ENCODE data around the gene DCHS1. TPM values are rescaled to one million over a fixed set of nuclear protein-coding genes. Genes with fewer than 3 reads are reported as not detected.

DCHS1 gene
- total RNA-seq, 3 donors from 2014 or later: 7.2 to 18.0 (median 13.8) TPM

GRCh38 chr11:6604081-6604626, 51.5 kb downstream of the DCHS1 start:
- H3K27me3 ChIP-seq: no peaks in the 10 kb centered on the region
- H3K36me3 ChIP-seq: peaks cover 16% of the 10 kb centered on the region
- no peak for DNase-seq (ENCODE audit: low spot score in 2 of 2)
- H3K27ac ChIP-seq: peak overlapping the region; percentile 92 to 96
- intact Hi-C loops (cut with DNase I; ENCODE audit: low total_unique reads): no loop called here
- TF ChIP-seq CTCF (IDR thresholded peaks at IDR 0.05) (no peak), POLR2A (IDR thresholded peaks at IDR 0.05) (no peak), POLR2AphosphoS5 (IDR thresholded peaks at IDR 0.05) (no peak)
- H3K9me3 ChIP-seq: no peaks in the 10 kb centered on the region
- peak overlapping the region; percentile 76 to 93 (median 92) for H3K4me3 ChIP-seq
- H3K4me1 ChIP-seq: peaks cover 6 to 36% of the 10 kb centered on the region in 2 donors

- H3K27ac ChIP-seq: peak within 1 kb of the TSS; percentile 92 to 96
- peak; percentile 88 to 91 for DNase-seq (ENCODE audit: low spot score in 2 of 2)
- intact Hi-C loops (cut with DNase I; ENCODE audit: low total_unique reads): no loop called here
- peak; percentile 14 to 72 (median 57) for TF ChIP-seq POLR2AphosphoS5 (IDR thresholded peaks at IDR 0.05)
- TF ChIP-seq CTCF (IDR thresholded peaks at IDR 0.05): no peak
- peaks cover 10% of the 10 kb centered on the region for H3K36me3 ChIP-seq
- no peaks in the 10 kb centered on the region for H3K9me3 ChIP-seq
- H3K4me3 ChIP-seq: peak within 1 kb of the TSS; percentile 76 to 93 (median 92)
- H3K4me1 ChIP-seq: peaks cover 6 to 36% of the 10 kb centered on the region in 2 donors
- no peaks in the 10 kb centered on the region for H3K27me3 ChIP-seq
These were observed 52.1 kb downstream of the DCHS1 start, which contains the start of the genes ILK and RRP8 for GRCh38 chr11:6603287-6604080. ILK (plus strand) TSS chr11:6603774; CDS start chr11:6604272, 498 bp downstream. RRP8 (minus strand) TSS chr11:6603616; CDS start chr11:6603502, 114 bp downstream.

DNA sequence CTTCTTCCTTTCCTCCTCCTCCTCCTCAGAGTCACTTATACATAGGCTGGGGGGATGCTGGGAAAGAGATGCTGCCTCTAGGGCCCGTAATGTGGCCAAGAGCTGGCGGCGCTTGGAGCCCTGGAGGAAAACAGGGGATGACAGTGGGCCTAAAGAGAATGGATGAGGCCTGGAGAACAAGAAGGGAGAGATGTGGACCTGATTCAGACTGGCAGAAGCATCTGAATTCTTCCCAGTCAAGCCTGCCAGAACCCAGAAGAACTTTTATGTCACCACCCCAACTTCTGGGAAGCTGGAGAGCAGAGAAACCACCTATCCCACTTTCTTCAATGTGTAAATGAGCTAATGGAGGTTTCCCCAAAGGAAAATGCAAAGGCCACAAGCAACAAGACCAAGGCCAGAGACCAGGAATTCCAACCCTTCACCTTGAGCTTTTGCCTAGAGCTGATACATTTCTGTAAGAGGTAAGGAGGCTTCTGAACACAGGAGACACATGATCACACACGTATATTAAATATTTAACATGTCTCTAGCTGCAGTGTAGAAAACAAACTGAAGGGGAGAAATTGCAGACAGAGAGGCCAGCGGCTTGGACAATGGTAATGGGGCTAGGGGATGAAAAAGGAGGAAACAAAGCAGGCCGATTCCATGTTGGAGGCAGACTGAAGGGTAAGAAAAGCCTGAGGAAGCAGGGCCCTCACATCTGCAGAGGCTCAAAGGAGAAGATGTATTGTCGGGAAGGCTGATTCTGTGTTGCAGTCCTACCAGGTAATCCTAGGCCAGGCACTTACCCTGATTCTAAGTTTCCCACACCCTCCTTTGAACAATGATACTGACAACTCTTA, 53.3 kb downstream of the DCHS1 start:
- no peak for TF ChIP-seq POLR2A (IDR thresholded peaks at IDR 0.05)
- TF ChIP-seq CTCF (IDR thresholded peaks at IDR 0.05): no peak
- no peak for TF ChIP-seq POLR2AphosphoS5 (IDR thresholded peaks at IDR 0.05)
- Histone ChIP-seq H3K36me3 (peaks cover 8% of the 10 kb centered on the region), H3K4me3 (peak overlapping the region; percentile 76 to 93 (median 92)), H3K27me3 (no peaks in the 10 kb centered on the region), H3K9me3 (no peaks in the 10 kb centered on the region), H3K27ac (peak overlapping the region in 1 of 2 donors; percentile 96), H3K4me1 (peaks cover 6 to 28% of the 10 kb centered on the region in 2 donors)
- DNase-seq (ENCODE audit: low spot score in 2 of 2): no peak
- intact Hi-C loops (cut with DNase I; ENCODE audit: low total_unique reads): no loop called here

GRCh38 chr11:6601041-6601461, 54.6 kb downstream of the DCHS1 start:
- peaks cover 8% of the 10 kb centered on the region for H3K36me3 ChIP-seq
- TF ChIP-seq CTCF (IDR thresholded peaks at IDR 0.05) (no peak), POLR2A (IDR thresholded peaks at IDR 0.05) (no peak), POLR2AphosphoS5 (IDR thresholded peaks at IDR 0.05) (no peak)
- no peak overlapping the region for H3K4me3 ChIP-seq
- intact Hi-C loops (cut with DNase I; ENCODE audit: low total_unique reads): no loop called here
- H3K9me3 ChIP-seq: no peaks in the 10 kb centered on the region
- H3K27ac ChIP-seq: no peak overlapping the region
- H3K4me1 ChIP-seq: peaks cover 6 to 21% of the 10 kb centered on the region in 2 donors
- no peaks in the 10 kb centered on the region for H3K27me3 ChIP-seq
- DNase-seq (ENCODE audit: low spot score in 2 of 2): no peak
